ENCODE data around the gene RNPC3.

- TF ChIP-seq POLR2A (IDR thresholded peaks at IDR 0.05) (no peak), CTCF (IDR thresholded peaks at IDR 0.05) (no peak), POLR2AphosphoS5 (IDR thresholded peaks at IDR 0.05) (no peak), EP300 (IDR thresholded peaks at IDR 0.05) (no peak)
Observed at GRCh38 chr1:103547840-103548239, 22.3 kb downstream of the RNPC3 start.
